ENCODE data around the gene ALG8. TPM values are rescaled to one million over a fixed set of nuclear protein-coding genes. Genes with fewer than 3 reads are reported as not detected.

ALG8 gene
- total RNA-seq, 1 donor from 2014 or later, result 30.6 TPM

- DNase-seq (ENCODE audit: low read depth in 2 of 2), result no peak
These were observed 21.1 kb upstream of the ALG8 start for GRCh38 chr11:78160557-78160956.

GRCh38 chr11:78158987-78159652 is 19.7 kb upstream of the ALG8 start:
- DNase-seq (ENCODE audit: low read depth in 2 of 2), result no peak

- DNase-seq (ENCODE audit: low read depth in 2 of 2), result no peak
These were observed 16.9 kb upstream of the ALG8 start for GRCh38 chr11:78156127-78156844.

- no peak for DNase-seq (ENCODE audit: low read depth in 2 of 2)
These were observed 12.4 kb upstream of the ALG8 start for GRCh38 chr11:78151804-78152203.

- no peak for DNase-seq (ENCODE audit: low read depth in 2 of 2)
These were observed 11.3 kb upstream of the ALG8 start for GRCh38 chr11:78150754-78151153.

- no peak for DNase-seq (ENCODE audit: low read depth in 2 of 2)
These were observed 10.9 kb upstream of the ALG8 start for GRCh38 chr11:78150346-78150745.

GRCh38 chr11:78149646-78150045 is 10.2 kb upstream of the ALG8 start:
- DNase-seq (ENCODE audit: low read depth in 2 of 2), result peak; percentile 24 to 89

GRCh38 chr11:78147807-78148206 is 8.4 kb upstream of the ALG8 start:
- DNase-seq (ENCODE audit: low read depth in 2 of 2), result no peak

GRCh38 chr11:78145511-78146025 is 6.1 kb upstream of the ALG8 start:
- DNase-seq (ENCODE audit: low read depth in 2 of 2), result no peak

- no peak for DNase-seq (ENCODE audit: low read depth in 2 of 2)
These were observed 1.1 kb upstream of the ALG8 start for GRCh38 chr11:78140392-78141077.

- DNase-seq (ENCODE audit: low read depth in 2 of 2), result peak in 1 of 2 donors; percentile 51
These were observed 568 bp downstream of the ALG8 start for GRCh38 chr11:78138694-78139421.

- DNase-seq (ENCODE audit: low read depth in 2 of 2), result no peak
These were observed 1.1 kb downstream of the ALG8 start for GRCh38 chr11:78138291-78138690.

GRCh38 chr11:78132475-78132874 is 7.0 kb downstream of the ALG8 start:
- DNase-seq (ENCODE audit: low read depth in 2 of 2), result no peak

- DNase-seq (ENCODE audit: low read depth in 2 of 2), result no peak
These were observed 7.5 kb downstream of the ALG8 start for GRCh38 chr11:78131956-78132355.

GRCh38 chr11:78127403-78127802 is 12.0 kb downstream of the ALG8 start:
- no peak for DNase-seq (ENCODE audit: low read depth in 2 of 2)

GRCh38 chr11:78112582-78113275 is 26.7 kb downstream of the ALG8 start:
- no peak for DNase-seq (ENCODE audit: low read depth in 2 of 2)

GRCh38 chr11:78111298-78111697 is 28.1 kb downstream of the ALG8 start:
- DNase-seq (ENCODE audit: low read depth in 2 of 2), result no peak

GRCh38 chr11:78110830-78111229 is 28.6 kb downstream of the ALG8 start:
- DNase-seq (ENCODE audit: low read depth in 2 of 2), result no peak

GRCh38 chr11:78110351-78110750 is 29.1 kb downstream of the ALG8 start:
- DNase-seq (ENCODE audit: low read depth in 2 of 2), result peak in 1 of 2 donors; percentile 53

- peak in 1 of 2 donors; percentile 1 for DNase-seq (ENCODE audit: low read depth in 2 of 2)
These were observed 30.1 kb downstream of the ALG8 start for GRCh38 chr11:78109081-78110015.

Data from lung microvascular endothelial cell (primary cell).